GM12891 (cell line): Measurements from ENCODE around the gene SNAPC2.

Source experiments
- PAX5 ChIP-seq: IDR thresholded peaks from 2 replicates; pipeline ENCODE4 v1.6.1; 2011; ENCODE audit warnings: low read length, moderate library complexity, mild to moderate bottlenecking; ENCODE audit not compliant: insufficient read depth, severe bottlenecking
- POLR2A ChIP-seq: IDR thresholded peaks from 2 replicates; pipeline ENCODE4 v1.6.1; 2011; ENCODE audit warnings: low read depth, low read length, control low read depth
- POLR2AphosphoS5 ChIP-seq: IDR thresholded peaks from 2 replicates; pipeline ENCODE4 v1.6.1; 2011; ENCODE audit warnings: low read depth, low read length, control low read depth
- POU2F2 ChIP-seq: IDR thresholded peaks from 2 replicates; pipeline ENCODE4 v1.6.1; 2011; ENCODE audit warnings: low read depth, mild to moderate bottlenecking, control low read depth, low read length, moderate library complexity
- SPI1 ChIP-seq: IDR thresholded peaks from 2 replicates; pipeline ENCODE4 v1.6.1; 2011; ENCODE audit warnings: low read depth, low read length, control low read depth
- TAF1 ChIP-seq: IDR thresholded peaks from 2 replicates; pipeline ENCODE4 v1.6.1; 2011; ENCODE audit warnings: low read depth, low read length, control low read depth

- TF ChIP-seq POLR2A (no peak), SPI1 (no peak), TAF1 (no peak), POLR2AphosphoS5 (no peak), PAX5 (no peak), POU2F2 (no peak)
Observed at GRCh38 chr19:7914099-7914498, 6.0 kb upstream of the SNAPC2 start.
